Measurements from ENCODE around the gene ARHGAP23. TPM values are rescaled to one million over a fixed set of nuclear protein-coding genes. Genes with fewer than 3 reads are reported as not detected.

Gene ARHGAP23
- total RNA-seq, 1 experiment from 2014 or later: 19.0 TPM

GRCh38 chr17:38550661-38551060, 122.4 kb downstream of the ARHGAP23 start:
- no peak for DNase-seq (ENCODE audit: low spot score)
- Histone ChIP-seq H3K27me3 (replicated peaks; ENCODE audit: insufficient read depth, low read depth, low read length, poor library complexity) (no peaks in the 10 kb centered on the region), H3K9me3 (ENCODE audit: low read depth, low read length, poor library complexity, severe bottlenecking) (no peaks in the 10 kb centered on the region), H3K4me1 (ENCODE audit: insufficient read depth, low read length, poor library complexity, severe bottlenecking) (no peaks in the 10 kb centered on the region), H3K36me3 (ENCODE audit: insufficient read depth, low read length, poor library complexity, severe bottlenecking) (no peaks in the 10 kb centered on the region), H3K27ac (ENCODE audit: low read depth, low read length, poor library complexity, severe bottlenecking) (no peak overlapping the region), H3K4me3 (ENCODE audit: low read depth, low read length, poor library complexity, severe bottlenecking) (no peak overlapping the region)
- ChIA-PET POLR2A (ENCODE audit: low non-redundant PET) (no interaction called here), CTCF (no interaction called here)
- TF ChIP-seq CTCF (conservative IDR thresholded peaks at IDR 0.05; ENCODE audit: low read depth, low read length): no peak
- no peak for TF ChIP-seq EZH2 (IDR thresholded peaks at IDR 0.05; ENCODE audit: borderline replicate concordance, low read depth, low read length, poor library complexity, severe bottlenecking)
- intact Hi-C loops (cut with micrococcal nuclease; ENCODE audit: unreplicated experiment): no loop called here
- no TSS peak for BruUV-seq (replicated peaks)

GRCh38 chr17:38551121-38551520, 122.9 kb downstream of the ARHGAP23 start:
- BruUV-seq (replicated peaks): no TSS peak
- DNase-seq (ENCODE audit: low spot score): no peak
- Histone ChIP-seq H3K4me1 (ENCODE audit: insufficient read depth, low read length, poor library complexity, severe bottlenecking) (no peaks in the 10 kb centered on the region), H3K36me3 (ENCODE audit: insufficient read depth, low read length, poor library complexity, severe bottlenecking) (no peaks in the 10 kb centered on the region), H3K4me3 (ENCODE audit: low read depth, low read length, poor library complexity, severe bottlenecking) (no peak overlapping the region), H3K27ac (ENCODE audit: low read depth, low read length, poor library complexity, severe bottlenecking) (no peak overlapping the region), H3K9me3 (ENCODE audit: low read depth, low read length, poor library complexity, severe bottlenecking) (no peaks in the 10 kb centered on the region), H3K27me3 (replicated peaks; ENCODE audit: insufficient read depth, low read depth, low read length, poor library complexity) (no peaks in the 10 kb centered on the region)
- POLR2A ChIA-PET (ENCODE audit: low non-redundant PET): interaction anchor here (0.5 kb wide), 1 partner anchor 143 kb away, joined by 3 read pairs; no protein-coding TSS in a partner anchor
- TF ChIP-seq CTCF (conservative IDR thresholded peaks at IDR 0.05; ENCODE audit: low read depth, low read length) (no peak), EZH2 (IDR thresholded peaks at IDR 0.05; ENCODE audit: borderline replicate concordance, low read depth, low read length, poor library complexity, severe bottlenecking) (no peak)
- CTCF ChIA-PET: interaction anchor here (0.6 kb wide), 1 partner anchor 121 kb away, joined by 4 read pairs; no protein-coding TSS in a partner anchor
- intact Hi-C loops (cut with micrococcal nuclease; ENCODE audit: unreplicated experiment): no loop called here

- Histone ChIP-seq H3K4me3 (ENCODE audit: low read depth, low read length, poor library complexity, severe bottlenecking) (no peak overlapping the region), H3K36me3 (ENCODE audit: insufficient read depth, low read length, poor library complexity, severe bottlenecking) (no peaks in the 10 kb centered on the region), H3K27me3 (replicated peaks; ENCODE audit: insufficient read depth, low read depth, low read length, poor library complexity) (no peaks in the 10 kb centered on the region), H3K4me1 (ENCODE audit: insufficient read depth, low read length, poor library complexity, severe bottlenecking) (no peaks in the 10 kb centered on the region), H3K9me3 (ENCODE audit: low read depth, low read length, poor library complexity, severe bottlenecking) (no peaks in the 10 kb centered on the region), H3K27ac (ENCODE audit: low read depth, low read length, poor library complexity, severe bottlenecking) (no peak overlapping the region)
- ChIA-PET POLR2A (ENCODE audit: low non-redundant PET) (no interaction called here), CTCF (no interaction called here)
- DNase-seq (ENCODE audit: low spot score): no peak
- intact Hi-C loops (cut with micrococcal nuclease; ENCODE audit: unreplicated experiment): no loop called here
- no TSS peak for BruUV-seq (replicated peaks)
- TF ChIP-seq CTCF (conservative IDR thresholded peaks at IDR 0.05; ENCODE audit: low read depth, low read length): no peak
- no peak for TF ChIP-seq EZH2 (IDR thresholded peaks at IDR 0.05; ENCODE audit: borderline replicate concordance, low read depth, low read length, poor library complexity, severe bottlenecking)
These were observed 124.1 kb downstream of the ARHGAP23 start for GRCh38 chr17:38552343-38552742.

Measured in A673 (cell line).